GM18517 (cell line): ENCODE results near the gene SORL1.
"Not testable (repeated sequence)": the region's sequence is repeated elsewhere in the genome, so short reads cannot be mapped to it uniquely, and the experiment has no call there.

Experiments
- ATAC-seq: cut with Tn5 transposase; IDR thresholded peaks from one replicate; pipeline ENCODE4 v1.9.1; 2021; ENCODE audit warnings: mild to moderate bottlenecking, moderate library complexity; ENCODE audit not compliant: unreplicated experiment

The SORL1 gene

DNA sequence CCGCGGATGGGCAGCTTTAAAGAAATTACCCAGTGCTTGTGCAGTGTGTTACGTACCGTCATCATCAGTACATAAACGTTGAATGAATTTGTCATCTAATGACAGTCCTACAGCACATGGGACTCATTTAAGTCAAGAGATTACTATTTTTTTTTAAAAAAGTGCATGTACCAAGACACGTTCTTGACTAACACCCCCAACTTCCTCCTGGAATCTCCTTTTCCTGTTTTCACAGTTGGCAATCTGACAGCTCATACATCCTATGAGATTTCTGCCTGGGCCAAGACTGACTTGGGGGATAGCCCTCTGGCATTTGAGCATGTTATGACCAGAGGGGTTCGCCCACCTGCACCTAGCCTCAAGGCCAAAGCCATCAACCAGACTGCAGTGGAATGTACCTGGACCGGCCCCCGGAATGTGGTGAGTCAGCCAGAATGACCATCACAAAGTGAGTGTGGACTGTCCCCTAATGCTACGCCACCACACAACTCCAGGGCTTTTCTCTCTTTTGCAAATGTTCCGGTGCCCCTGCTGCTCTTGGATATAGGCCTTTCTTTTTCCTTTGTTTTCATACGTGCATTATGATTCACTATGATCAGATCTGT is 162.6 kb downstream of the SORL1 start:
- no peak for ATAC-seq

DNA sequence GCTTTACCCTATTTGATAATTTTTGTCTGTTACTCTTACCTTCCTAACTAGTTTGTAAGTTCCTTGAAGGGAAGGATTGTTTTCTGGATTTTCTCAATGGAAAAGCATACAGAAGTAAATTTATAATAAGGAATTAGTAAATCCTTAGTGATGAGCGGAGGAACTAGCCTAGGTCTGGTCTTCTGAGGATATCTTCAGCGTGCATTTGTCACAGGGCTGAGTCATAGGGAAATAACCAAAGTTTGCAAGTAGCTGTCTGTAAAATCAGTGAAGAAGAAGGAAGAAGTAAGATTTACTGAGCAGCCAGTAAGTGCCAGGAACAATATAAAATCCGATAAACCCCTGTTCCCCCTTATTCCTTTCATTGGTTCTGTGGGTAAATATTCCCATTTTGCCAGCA is 163.4 kb downstream of the SORL1 start:
- no peak for ATAC-seq

DNA sequence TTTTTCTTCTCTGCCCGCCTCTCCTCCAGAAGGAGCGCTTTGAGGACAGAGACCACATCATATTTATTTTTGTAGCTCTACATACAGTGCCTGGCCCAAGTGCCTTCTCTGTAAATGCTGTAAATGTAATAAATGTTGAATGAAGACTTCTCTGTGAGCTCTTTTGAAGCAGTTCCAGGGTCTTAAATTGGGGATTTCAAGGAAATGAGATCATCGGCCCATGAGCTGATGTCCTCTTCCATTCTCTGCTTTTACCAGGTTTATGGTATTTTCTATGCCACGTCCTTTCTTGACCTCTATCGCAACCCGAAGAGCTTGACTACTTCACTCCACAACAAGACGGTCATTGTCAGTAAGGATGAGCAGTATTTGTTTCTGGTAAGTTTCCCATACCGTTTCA is 166.4 kb downstream of the SORL1 start:
- ATAC-seq: no peak

DNA sequence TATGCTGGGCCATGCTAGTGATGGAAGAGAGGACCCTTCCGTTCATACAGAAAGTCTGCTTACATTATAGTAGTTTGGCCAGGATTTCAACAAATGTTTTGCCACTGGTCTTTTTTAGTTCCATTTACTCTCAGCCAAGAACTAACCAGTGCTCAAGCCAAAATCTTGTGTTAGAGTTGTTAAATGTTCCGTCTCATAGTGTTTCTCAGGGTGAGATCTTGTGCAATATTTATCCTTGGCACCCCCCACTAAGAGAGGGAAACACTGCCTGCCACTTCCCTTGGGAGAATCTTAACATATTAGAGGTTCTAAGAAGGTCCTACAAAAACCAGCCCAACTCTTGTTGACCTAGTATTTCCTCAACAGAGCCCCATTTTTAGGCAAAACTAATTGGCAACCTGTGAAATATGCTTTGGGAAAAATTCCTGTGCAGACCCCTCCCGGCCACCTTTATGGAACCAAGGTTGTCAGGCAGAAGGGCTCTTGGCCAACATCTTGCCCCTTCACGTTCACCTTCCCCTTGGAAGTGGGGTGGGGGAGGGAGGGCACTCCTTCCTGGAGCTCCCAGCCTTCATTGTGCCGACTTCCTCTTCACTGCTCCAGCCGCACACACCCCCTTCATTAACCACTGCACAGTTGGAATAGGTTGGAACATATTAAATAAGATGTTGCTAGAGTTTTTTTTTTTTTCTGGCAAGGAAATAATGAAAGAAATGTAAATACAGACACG is 173.8 kb downstream of the SORL1 start:
- no peak for ATAC-seq

DNA sequence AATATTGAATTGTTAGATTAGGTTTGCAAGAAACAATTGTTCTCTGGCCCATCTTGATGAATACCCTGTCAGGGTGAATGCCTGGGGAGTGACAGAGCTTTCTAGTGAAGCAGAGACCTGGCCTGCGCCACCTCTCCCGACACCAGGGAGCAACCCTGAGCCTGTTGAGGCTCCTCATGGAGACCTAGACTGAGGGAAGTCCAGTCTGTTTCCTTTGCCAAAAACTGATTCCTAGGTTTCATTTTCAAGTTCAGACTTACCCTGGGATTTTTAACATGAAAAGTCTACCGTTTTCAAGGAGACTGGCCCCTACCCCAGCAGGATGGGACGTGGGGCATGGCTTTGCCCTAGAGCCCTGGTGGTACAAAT is 174.4 kb downstream of the SORL1 start:
- no peak for ATAC-seq

DNA sequence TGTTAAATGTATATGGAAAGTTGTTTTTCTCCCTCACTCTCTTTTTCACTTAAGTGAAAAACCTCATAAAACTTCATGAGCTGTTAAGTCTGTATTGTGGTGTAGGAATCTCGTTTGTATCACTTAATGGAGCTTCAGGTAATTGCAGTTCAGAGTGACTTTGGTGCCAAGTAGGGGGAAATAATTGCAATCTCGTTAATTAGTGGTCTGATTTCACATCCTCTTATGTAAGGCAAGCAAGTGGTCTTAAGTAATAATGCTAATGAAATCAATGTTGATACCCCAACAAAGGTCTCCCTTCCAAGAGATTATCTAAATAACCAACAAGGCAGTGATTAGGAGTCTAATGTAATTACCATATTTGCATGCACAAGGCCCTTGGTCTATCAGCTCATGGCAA is 174.9 kb downstream of the SORL1 start:
- no peak for ATAC-seq

DNA sequence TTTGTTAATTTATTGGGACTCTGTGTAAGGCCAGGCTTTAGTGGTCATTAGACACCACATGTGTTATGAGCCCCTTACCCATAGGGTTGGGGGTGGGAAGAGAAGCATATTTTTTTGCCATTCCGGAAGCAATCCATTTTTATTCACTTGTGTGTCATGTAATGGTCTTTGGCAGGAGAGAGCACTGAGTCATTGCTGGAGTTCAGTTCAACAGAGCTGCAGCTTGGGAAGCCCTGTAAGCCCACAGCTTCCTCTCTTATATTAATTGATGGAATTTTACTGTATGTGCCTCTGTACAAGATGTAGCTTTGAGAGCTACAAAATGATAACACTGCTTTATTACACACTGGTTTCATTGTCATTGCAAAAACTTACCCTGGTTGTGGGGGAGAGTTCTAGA is 177.9 kb downstream of the SORL1 start:
- no peak for ATAC-seq

DNA sequence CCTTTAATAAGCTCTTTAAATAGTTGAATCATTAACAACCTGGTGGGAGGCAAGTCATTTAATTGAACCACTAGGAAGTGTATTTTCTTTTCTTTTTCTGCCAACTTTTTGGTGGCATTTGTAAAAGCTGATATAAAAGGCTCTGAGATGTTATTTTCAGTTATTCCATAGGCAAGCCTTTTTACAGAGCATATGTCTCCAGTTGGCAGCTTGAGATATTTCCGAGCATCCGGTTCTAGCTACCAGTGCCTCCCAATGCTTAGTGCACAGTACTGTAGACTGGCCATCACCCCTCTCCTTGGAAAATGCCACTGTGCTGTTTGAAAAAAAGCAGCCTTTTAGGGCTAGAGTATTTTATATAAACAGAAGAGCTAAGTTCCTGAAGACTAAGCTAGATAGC is 179.3 kb downstream of the SORL1 start:
- no peak for ATAC-seq

DNA sequence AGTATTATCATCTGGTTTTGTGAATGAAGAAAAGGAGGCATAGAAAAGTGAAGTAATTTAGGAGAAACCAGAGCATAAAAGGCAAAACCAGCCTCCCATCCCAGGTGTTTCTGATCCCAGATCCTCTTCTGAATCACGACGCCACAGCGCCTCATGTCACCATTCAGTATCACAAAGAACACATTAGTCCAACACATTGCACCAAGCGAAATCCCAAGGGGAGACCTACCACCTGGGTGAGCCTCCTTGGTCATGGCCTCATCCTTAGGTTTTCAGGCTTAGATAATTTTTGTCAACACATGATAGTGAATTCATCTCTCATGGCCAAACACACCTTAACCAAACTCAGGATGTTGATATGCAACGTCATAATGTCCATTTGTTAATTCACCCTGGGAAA is 182.2 kb downstream of the SORL1 start:
- ATAC-seq: no peak

DNA sequence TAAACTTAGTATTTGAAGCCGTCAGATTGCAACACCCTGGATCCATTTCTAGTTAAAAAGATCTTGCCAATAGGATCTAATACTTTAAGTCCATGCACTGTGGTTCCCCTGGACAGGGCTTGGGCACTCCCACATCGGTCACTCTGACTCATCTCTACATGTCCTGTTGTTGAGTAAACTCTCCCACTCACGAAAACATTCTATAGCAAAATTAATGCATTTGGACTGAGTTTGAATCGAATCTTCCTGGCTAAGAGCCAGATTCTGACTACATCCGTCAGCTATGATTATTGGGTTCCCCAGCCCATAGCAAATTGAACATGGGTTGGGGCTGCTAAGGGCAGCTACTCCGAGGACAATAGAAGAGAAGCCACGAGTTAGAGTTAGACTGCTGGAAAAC is 182.8 kb downstream of the SORL1 start:
- ATAC-seq: no peak

DNA sequence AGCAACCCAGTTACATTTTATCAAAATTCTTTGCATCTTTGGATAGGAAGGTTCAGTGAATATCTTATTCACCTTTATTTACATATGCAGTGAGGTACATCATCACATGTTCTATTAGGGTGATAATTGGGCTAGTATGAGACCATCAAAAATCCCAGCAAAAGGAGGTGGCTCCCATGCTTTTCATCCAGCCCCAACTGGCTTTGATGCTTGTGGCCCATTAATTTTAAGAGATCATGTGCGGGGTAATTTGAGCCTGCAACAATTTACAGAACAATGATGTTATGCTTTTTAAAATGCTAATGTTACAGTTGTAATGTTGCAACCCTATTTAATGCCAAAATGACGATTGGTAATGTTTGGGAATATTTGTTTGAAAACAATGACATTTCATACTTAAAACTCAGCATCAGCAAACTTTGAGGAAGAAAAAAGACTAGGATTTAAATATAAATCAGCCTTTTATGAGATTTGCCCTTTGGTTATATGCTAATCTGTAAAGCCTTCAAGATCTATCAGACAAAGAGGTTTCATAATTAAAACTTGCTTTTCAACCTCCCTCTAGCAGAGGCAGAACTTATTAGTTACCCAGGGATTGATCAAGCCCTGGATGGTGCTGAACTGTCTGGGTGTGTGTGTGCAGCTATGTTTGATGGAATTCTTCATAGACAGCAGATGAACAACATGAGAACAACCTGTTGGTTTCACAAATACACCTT is 184.1 kb downstream of the SORL1 start:
- no peak for ATAC-seq

DNA sequence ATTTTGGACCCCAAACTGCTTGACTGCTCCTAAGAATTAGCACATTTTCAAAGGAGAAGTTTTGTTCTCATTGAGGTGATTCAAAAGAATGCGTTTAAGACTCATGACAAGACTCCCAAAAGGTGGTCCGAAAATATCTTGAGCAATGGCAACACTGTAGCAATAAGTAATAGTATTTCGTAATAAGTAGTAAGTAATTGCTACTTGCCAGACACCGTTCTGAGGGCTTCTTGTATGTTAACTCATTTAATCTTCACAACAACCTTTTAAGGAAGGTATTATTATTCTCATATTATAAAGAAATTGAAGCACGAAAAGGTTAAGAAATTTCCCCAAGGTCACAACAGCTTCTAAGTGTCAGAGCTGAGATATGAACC is 184.7 kb downstream of the SORL1 start:
- no peak for ATAC-seq

DNA sequence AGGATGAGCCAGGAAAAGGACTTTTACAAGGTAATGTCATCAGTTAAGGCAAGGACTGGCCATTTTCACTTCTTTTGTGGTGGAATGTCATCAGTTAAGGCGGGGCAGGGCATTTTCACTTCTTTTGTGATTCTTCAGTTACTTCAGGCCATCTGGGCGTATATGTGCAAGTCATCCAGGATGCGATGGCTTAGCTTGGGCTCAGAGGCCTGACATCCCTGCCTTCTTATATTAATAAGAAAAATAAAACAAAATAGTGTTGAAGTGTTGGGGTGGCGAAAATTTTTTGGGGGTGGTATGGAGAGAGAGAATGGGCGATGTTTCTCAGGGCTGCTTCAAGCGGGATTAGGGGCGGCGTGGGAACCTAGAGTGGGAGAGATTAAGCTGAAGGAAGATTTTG is 185.5 kb downstream of the SORL1 start:
- ATAC-seq: not testable (repeated sequence)

DNA sequence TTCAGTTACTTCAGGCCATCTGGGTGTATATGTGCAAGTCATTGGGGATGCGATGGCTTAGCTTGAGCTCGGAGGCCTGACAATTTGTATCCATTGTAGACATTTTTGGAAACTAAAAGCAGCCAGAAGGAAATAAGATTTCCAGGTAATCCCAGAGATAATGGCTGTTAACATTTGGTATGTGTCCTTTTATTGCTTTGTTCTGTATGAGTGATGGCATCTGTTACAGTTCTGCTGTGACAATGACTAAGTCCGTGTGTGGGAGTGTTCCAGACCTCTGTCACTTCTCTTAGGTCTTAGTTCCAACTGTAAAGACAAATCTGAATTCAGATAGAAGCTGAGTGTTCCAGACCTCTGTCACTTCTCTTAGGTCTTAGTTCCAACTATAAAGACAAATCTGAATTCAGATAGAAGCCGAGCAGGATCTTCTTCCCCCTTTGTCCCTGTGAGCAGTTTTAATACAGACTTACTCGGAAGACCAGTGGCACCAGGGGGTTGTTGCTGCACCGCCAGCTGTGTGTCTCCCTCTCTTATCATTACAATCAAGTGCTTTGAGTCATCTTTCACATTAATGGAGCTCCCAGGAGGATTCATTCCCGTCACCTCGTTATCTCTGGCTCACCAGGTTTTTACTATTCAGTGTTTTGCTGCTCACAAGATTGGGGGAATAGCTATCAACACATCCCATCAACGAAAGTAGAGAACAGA is 191.5 kb downstream of the SORL1 start:
- ATAC-seq: no peak

DNA sequence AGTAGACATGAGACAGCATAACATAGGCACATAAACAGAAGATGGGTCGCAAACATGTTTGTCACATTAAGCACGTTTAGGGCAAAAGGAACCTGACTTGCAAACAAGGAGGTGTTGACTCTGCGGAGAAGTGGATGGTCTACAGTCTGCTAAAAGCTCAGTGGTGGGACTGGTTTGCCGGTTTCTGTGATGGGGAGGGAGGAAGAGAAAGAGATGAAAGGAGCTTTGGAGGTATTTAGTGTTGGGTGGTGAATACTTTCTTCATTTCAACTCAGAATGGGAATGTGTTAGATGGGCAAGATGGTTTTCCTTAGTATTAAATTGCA is 192.0 kb downstream of the SORL1 start:
- no peak for ATAC-seq

DNA sequence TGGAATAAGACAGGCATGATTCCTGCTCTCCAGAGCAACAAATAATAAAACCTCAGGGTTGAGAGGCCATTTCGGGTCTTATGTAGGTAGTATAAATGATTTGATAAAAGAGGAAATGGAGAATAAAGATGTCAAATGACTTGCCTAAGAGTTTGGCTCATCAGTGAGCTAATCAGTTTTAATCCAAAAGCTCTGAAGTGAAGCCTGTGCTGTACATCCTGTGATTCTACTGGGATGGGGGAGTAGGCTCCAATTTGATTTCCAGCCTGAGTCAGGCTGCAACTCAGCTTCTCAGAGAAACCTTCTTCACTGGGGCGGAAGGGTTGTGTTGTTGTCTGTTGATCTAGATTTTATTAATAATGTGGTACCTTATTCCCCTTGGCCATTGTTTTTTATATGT is 192.9 kb downstream of the SORL1 start:
- no peak for ATAC-seq

DNA sequence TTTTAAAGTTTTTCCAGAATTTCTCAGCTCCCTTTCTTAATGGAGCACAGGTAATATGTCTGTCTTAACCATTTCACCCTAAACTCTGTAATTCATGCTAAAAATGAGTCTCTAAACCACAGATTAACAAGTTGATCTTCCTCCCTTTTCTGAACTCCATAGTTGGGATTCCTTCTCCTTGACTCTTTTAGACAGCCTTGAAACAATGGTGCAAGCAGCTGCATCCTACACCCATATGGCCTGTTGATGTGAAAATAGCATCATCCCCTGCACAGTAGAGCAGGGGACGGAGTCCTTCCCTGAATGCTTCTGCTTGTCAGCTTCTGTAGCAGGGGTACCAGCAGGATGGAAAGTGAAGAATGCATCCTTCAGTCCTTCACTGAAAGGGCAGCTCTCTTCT is 193.5 kb downstream of the SORL1 start:
- no peak for ATAC-seq

DNA sequence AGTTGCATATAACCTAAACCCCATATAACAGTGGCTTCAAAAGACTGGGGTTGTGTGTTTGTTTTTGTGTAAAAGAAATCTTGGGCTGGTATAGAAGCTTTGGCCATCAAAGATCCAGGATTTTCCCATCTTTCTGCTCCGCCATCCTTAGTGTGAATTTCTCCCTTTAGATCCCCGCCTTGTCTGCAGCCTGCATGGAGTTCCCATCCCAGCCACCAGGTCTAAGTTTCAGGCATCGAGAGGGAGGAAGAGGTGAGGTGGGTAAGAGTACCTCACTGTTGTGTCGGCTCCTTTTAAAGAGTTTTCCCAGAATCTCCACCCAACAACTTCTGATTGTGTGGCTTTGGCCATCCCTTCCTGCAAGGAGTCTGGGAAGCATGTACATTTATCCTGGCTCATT is 196.2 kb downstream of the SORL1 start:
- no peak for ATAC-seq

DNA sequence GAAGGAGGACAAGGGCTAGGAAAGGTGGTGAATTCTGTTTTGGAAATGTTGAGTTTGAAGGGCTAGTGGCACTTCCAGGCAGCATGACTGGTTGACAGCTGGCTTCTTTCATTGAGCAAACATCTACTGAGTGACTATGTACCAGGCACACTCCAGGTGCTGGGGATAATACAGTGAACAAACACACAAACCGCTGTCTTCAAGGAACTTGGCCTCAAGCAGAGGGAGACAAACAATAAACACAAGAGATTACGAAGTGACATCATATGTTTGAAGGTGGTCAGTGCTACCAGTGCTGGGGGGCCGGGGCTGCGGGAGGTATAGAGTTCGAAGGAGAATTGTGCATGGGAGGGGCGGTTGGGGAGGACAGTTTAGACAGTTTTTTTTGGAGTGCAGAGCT is 197.7 kb downstream of the SORL1 start:
- ATAC-seq: no peak

DNA sequence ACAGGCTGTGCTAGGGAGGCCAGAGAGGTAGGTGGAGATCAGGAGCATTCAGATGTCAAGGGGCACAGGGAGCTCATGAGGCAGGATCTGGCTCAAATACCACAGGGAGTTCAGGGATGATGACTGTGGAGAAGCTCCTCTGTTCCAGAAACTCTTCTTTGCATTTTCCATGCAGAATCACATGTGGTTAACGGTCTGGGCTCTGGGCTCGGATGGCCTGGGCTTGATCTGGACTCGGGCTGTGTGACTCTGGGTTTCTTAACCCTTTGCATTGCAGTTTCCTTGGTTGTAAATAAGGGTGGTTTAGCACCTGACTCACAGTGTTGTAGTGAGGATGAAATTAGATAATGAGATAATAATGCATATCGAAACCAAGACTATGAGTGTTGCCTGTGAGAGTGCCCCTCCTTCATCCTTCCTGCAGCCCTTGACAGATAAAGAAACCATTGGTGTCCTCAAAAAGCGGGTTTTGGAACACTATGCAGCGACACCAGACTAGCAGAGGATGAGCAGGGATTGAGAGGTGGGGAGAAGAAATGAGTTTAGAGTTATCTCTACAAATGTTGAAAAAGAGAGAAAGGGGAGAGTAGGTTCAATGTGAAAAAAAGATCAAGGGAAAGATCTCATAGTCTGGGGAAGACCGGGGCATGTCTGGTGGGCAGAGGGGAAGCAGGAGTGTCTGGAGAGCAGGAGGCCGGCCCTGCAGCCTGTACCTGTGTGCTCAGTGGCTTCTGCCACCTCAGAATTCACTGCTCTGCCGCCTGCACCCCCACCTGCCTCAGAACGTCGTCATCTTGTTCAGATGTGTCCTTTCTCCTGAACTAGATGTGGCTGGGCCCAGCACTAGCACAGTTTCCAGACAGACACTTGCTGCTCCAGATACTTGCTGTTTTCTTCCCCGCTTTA is 198.5 kb downstream of the SORL1 start:
- no peak for ATAC-seq

DNA sequence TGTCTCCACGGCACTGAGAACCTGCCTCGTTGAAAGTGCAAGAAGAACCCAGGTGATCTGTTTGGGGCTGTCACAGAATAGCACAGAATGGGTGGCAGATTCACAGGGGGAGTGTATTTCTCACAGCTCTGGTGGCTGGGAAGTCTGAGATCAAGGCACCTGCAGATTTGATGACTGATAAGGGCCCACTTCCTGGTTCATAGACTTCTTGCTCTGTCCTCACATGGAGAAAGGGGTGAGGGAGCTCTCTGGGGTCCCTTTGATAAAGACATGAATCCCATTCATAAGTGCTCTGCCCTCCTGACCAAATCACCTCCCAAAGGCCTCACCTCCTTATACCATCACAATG is 199.1 kb downstream of the SORL1 start:
- ATAC-seq: no peak
